Adipose tissue (tissue), 3 donors: Measurements from ENCODE around the gene UIMC1. TPM values are rescaled to one million over a fixed set of nuclear protein-coding genes. Genes with fewer than 3 reads are reported as not detected.

Source experiments
- H3K27ac ChIP-seq: one replicate; pipeline ENCODE4 v1.5.1; 2013; ENCODE audit warnings: low read depth, low read length
- WGBS, 3 donors: extraction: QIAGEN DNeasy Blood & Tissue Kit; methylation state at CpG; one replicate each; pipeline ENCODE4 v1.1.7; 2013; 5-methylcytosine and 5-hydroxymethylcytosine counted together
- polyA plus RNA-seq, 3 donors: library from polyadenylated mRNA; stranded (reverse); fragments of 200-250 nt; gene quantifications; one replicate each; pipeline ENCODE4 v1.2.3, GENCODE V29; 2013
- donor health status: healthy with polysubstance abuse.
- donor health status: Bipolar disorder and iron deficiency.
- donor health status: healthy.

The UIMC1 gene
- polyA plus RNA-seq, 3 donors, result 15.8 to 26.0 (median 21.6) TPM

- 77 to 85% (median 81%) methylated on average over 14 of the region's 14 CpGs for WGBS, 3 donors
- no peak overlapping the region for H3K27ac ChIP-seq
Measured at GRCh38 chr5:176868126-176868525, 138.5 kb downstream of the UIMC1 start.

- 13 to 24% (median 16%) methylated on average over 16 of the region's 16 CpGs for WGBS, 3 donors
- no peak overlapping the region for H3K27ac ChIP-seq
Measured at GRCh38 chr5:176866707-176867310, 139.8 kb downstream of the UIMC1 start.

- H3K27ac ChIP-seq, result no peak overlapping the region
- WGBS, 3 donors, result 67 to 85% (median 79%) methylated on average over 7 of the region's 7 CpGs
Measured at GRCh38 chr5:176865964-176866363, 140.6 kb downstream of the UIMC1 start.

GRCh38 chr5:176864755-176865154, 141.8 kb downstream of the UIMC1 start:
- WGBS, 3 donors, result 78 to 86% (median 86%) methylated on average over 8 of the region's 8 CpGs
- H3K27ac ChIP-seq, result no peak overlapping the region

GRCh38 chr5:176863765-176864098, 142.8 kb downstream of the UIMC1 start:
- 37 to 49% (median 45%) methylated on average over 5 of the region's 5 CpGs for WGBS, 3 donors
- no peak overlapping the region for H3K27ac ChIP-seq

GRCh38 chr5:176863041-176863764, 143.4 kb downstream of the UIMC1 start:
- H3K27ac ChIP-seq, result no peak overlapping the region
- WGBS, 3 donors, result 11 to 24% (median 18%) methylated on average over 15 of the region's 15 CpGs

- no peak overlapping the region for H3K27ac ChIP-seq
- WGBS, 3 donors, result 55 to 60% (median 59%) methylated on average over 28 of the region's 28 CpGs
Measured at GRCh38 chr5:176862330-176862995, 144.1 kb downstream of the UIMC1 start.

- no peak overlapping the region for H3K27ac ChIP-seq
- WGBS, 3 donors, result 79 to 85% (median 84%) methylated on average over 11 of the region's 11 CpGs
Measured at GRCh38 chr5:176861276-176861675, 145.3 kb downstream of the UIMC1 start.

GRCh38 chr5:176860381-176860780, 146.2 kb downstream of the UIMC1 start:
- H3K27ac ChIP-seq, result no peak overlapping the region
- WGBS, 3 donors, result 60 to 77% (median 74%) methylated on average over 11 of the region's 11 CpGs

GRCh38 chr5:176859916-176860315, 146.7 kb downstream of the UIMC1 start:
- WGBS, 3 donors, result 56 to 65% (median 58%) methylated on average over 8 to 10 of the region's 10 CpGs
- H3K27ac ChIP-seq, result no peak overlapping the region

GRCh38 chr5:176857894-176858273, 148.7 kb downstream of the UIMC1 start:
- WGBS, 3 donors, result 70 to 84% (median 80%) methylated on average over 11 of the region's 11 CpGs
- no peak overlapping the region for H3K27ac ChIP-seq

- WGBS, 3 donors, result 69 to 73% (median 69%) methylated on average over 19 of the region's 19 CpGs
- H3K27ac ChIP-seq, result no peak overlapping the region
Measured at GRCh38 chr5:176857216-176857893, 149.2 kb downstream of the UIMC1 start.

GRCh38 chr5:176856746-176857145, 149.8 kb downstream of the UIMC1 start:
- H3K27ac ChIP-seq, result no peak overlapping the region
- 59 to 69% (median 60%) methylated on average over 8 of the region's 8 CpGs for WGBS, 3 donors

GRCh38 chr5:176855598-176855997, 151.0 kb downstream of the UIMC1 start:
- 90 to 93% (median 90%) methylated on average over 18 of the region's 18 CpGs for WGBS, 3 donors
- H3K27ac ChIP-seq, result no peak overlapping the region

Other genes starting within 250 kb of the UIMC1 start
- under 1 TPM; 0.11 to 0.51 (median 0.24) TPM for gene UNC5A, start 196.2 kb downstream of the UIMC1 start, polyA plus RNA-seq
- gene HK3, start 107.4 kb downstream of the UIMC1 start, polyA plus RNA-seq, result 10 to 100 TPM in 2 of 3 donors, 1 to 10 TPM in 1; 4.0 to 48.0 (median 21.6) TPM
- gene ZNF346, start 15.9 kb upstream of the UIMC1 start, polyA plus RNA-seq, result 1 to 10 TPM; 5.3 to 6.0 (median 5.8) TPM
- 10 to 100 TPM in 1 of 3 donors, under 1 TPM in 2; 0.56 to 18.9 (median 0.98) TPM for gene FGFR4, start 80.1 kb upstream of the UIMC1 start, polyA plus RNA-seq
- gene NSD1, start 127.0 kb upstream of the UIMC1 start, polyA plus RNA-seq, result 1 to 10 TPM; 7.1 to 8.7 (median 8.3) TPM